HG03066 (cell line): ENCODE data around the gene ZNF563.

ENCODE experiments used
- ATAC-seq: cut with Tn5 transposase; IDR thresholded peaks from one replicate; pipeline ENCODE4 v1.9.1; 2021; ENCODE audit warnings: low read depth; ENCODE audit not compliant: unreplicated experiment

Gene ZNF563

GRCh38 chr19:12295191-12295590 lies 38.2 kb downstream of the ZNF563 start:
- peak; percentile 10 for ATAC-seq

- ATAC-seq = peak; percentile 83
Measured at GRCh38 chr19:12294249-12295158, 38.9 kb downstream of the ZNF563 start, which contains the start of gene ZNF44. Gene ZNF44 (minus strand): TSS chr19:12294883. CDS start chr19:12294694, 189 bp downstream.

- peak; percentile 40 for ATAC-seq
Measured at GRCh38 chr19:12293777-12294248, 39.6 kb downstream of the ZNF563 start.

GRCh38 chr19:12289790-12290065 lies 43.7 kb downstream of the ZNF563 start:
- no peak for ATAC-seq

- ATAC-seq = no peak
Measured at GRCh38 chr19:12287958-12288500, 45.4 kb downstream of the ZNF563 start.

- ATAC-seq = no peak
Measured at GRCh38 chr19:12284631-12285030, 48.8 kb downstream of the ZNF563 start.

- no peak for ATAC-seq
Measured at GRCh38 chr19:12284226-12284625, 49.2 kb downstream of the ZNF563 start.

GRCh38 chr19:12278713-12279112 lies 54.7 kb downstream of the ZNF563 start:
- no peak for ATAC-seq

GRCh38 chr19:12272980-12273901 lies 60.2 kb downstream of the ZNF563 start:
- no peak for ATAC-seq

GRCh38 chr19:12272386-12272785 lies 61.0 kb downstream of the ZNF563 start:
- no peak for ATAC-seq

- no peak for ATAC-seq
Measured at GRCh38 chr19:12270854-12271253, 62.6 kb downstream of the ZNF563 start.
